H1 (cell line): ENCODE results near the gene RGMB. TPM values are rescaled to one million over a fixed set of nuclear protein-coding genes. Genes with fewer than 3 reads are reported as not detected.

ENCODE experiments used
- CTCF ChIA-PET: fragments of 300-600 bp; sonication (Branson Sonifier 250); formaldehyde crosslinking; loops from one replicate; lab custom pipeline; 2021; ENCODE audit not compliant: partially characterized antibody; lab: Charles Lee
- POLR2A ChIA-PET: fragments of 300-600 bp; sonication (Branson Sonifier 250); formaldehyde crosslinking; loops from one replicate; lab custom pipeline; 2021; ENCODE audit warnings: inconsistent platforms; ENCODE audit not compliant: partially characterized antibody; lab: Charles Lee
- DNase-seq, 2 experiments: peaks; one replicate each; pipeline versions ENCODE4 v3.0.0 to v3.0.0-alpha.2; 2010 to 2022; ENCODE audit warnings: low spot score in 2 of 2, low read depth in 1 of 2, mixed read lengths in 1 of 2
- FAIRE-seq: peaks from 2 replicates; lab custom pipeline; 2011; peaks lifted over from hg19 to GRCh38; lab: Jason Lieb, UNC
- H2AFZ ChIP-seq: 2 replicates; pipeline ENCODE4 v1.8.1; 2012; ENCODE audit warnings: low read length, inconsistent platforms
- H2AK5ac ChIP-seq: 2 replicates; pipeline ENCODE4 v1.6.1; 2013; ENCODE audit warnings: low read depth, low read length
- H2BK120ac ChIP-seq: replicated peaks from 2 replicates; pipeline ENCODE3; 2013; ENCODE audit warnings: low read depth, low read length, inconsistent platforms
- H2BK12ac ChIP-seq: 2 replicates; pipeline ENCODE4 v1.6.1; 2013; ENCODE audit warnings: low read depth, low read length
- H2BK15ac ChIP-seq: 2 replicates; pipeline ENCODE4 v1.6.1; 2013; ENCODE audit warnings: low read length
- H2BK20ac ChIP-seq: 2 replicates; pipeline ENCODE4 v1.6.1; 2013; ENCODE audit warnings: low read length
- H2BK5ac ChIP-seq: 2 replicates; pipeline ENCODE4 v1.6.1; 2013; ENCODE audit warnings: low read depth, low read length
- H3K14ac ChIP-seq: 2 replicates; pipeline ENCODE4 v1.6.1; 2013; ENCODE audit warnings: inconsistent platforms; ENCODE audit not compliant: insufficient read length
- H3K18ac ChIP-seq: 2 replicates; pipeline ENCODE4 v1.6.1; 2013; ENCODE audit warnings: low read length; ENCODE audit errors: extremely low read depth
- H3K23ac ChIP-seq: 2 replicates; pipeline ENCODE4 v1.6.1; 2013; ENCODE audit warnings: inconsistent platforms; ENCODE audit not compliant: insufficient read length
- H3K23me2 ChIP-seq: 2 replicates; pipeline ENCODE4 v1.6.1; 2013; ENCODE audit warnings: low read depth, low read length
- H3K27ac ChIP-seq: 2 replicates; pipeline ENCODE4 v1.6.1; 2011; ENCODE audit warnings: low read depth, low read length, inconsistent platforms
- H3K27me3 ChIP-seq, 4 experiments: replicated peaks in 1 of 4; 1 replicate in 1 of 4; 2 replicates in 3 of 4; pipeline versions ENCODE4 v1.6.1 to v1.8.1; 2011 to 2013; ENCODE audit warnings: low read length in 3 of 4, mild to moderate bottlenecking in 3 of 4, inconsistent platforms in 2 of 4, mixed read lengths in 2 of 4, moderate library complexity in 1 of 4; ENCODE audit not compliant: control insufficient read depth in 3 of 4, insufficient read depth in 3 of 4; ENCODE audit errors: extremely low read depth in 1 of 4
- H3K36me3 ChIP-seq, 4 experiments: 2 replicates each; pipeline versions ENCODE4 v1.6.1 to v1.8.1; 2011 to 2013; ENCODE audit warnings: mild to moderate bottlenecking in 4 of 4, low read length in 3 of 4, moderate library complexity in 2 of 4, control low read depth in 1 of 4, inconsistent platforms in 1 of 4; ENCODE audit not compliant: insufficient read depth in 4 of 4, control insufficient read depth in 2 of 4
- H3K4ac ChIP-seq: replicated peaks from 2 replicates; pipeline ENCODE3; 2013; ENCODE audit warnings: low read length, low read depth, mixed read lengths, inconsistent platforms; ENCODE audit not compliant: insufficient read length
- H3K4me1 ChIP-seq, 4 experiments: replicated peaks in 1 of 4; 1 replicate in 1 of 4; 2 replicates in 3 of 4; pipeline versions ENCODE4 v1.6.1 to v1.8.1; 2011 to 2013; ENCODE audit warnings: low read length in 3 of 4, inconsistent platforms in 2 of 4, mixed read lengths in 1 of 4; ENCODE audit not compliant: insufficient read depth in 4 of 4, control insufficient read depth in 3 of 4
- H3K4me2 ChIP-seq, 2 experiments: 2 replicates each; pipeline versions ENCODE4 v1.6.1 to v1.8.1; 2011 to 2013; ENCODE audit warnings: low read depth in 2 of 2, low read length in 2 of 2, control low read depth in 1 of 2, inconsistent platforms in 1 of 2, mild to moderate bottlenecking in 1 of 2; ENCODE audit not compliant: insufficient read depth in 1 of 2
- H3K4me3 ChIP-seq, 4 experiments: fragments of 200-600, 300-600 bp in 1 of 4; sonication (generic), shearing (Covaris generic), sonication (Bioruptor Twin) in 1 of 4; 2 replicates each; pipeline versions ENCODE4 v1.5.1 to v1.8.1; 2011 to 2016; ENCODE audit warnings: low read length in 4 of 4, low read depth in 3 of 4, control low read depth in 2 of 4, inconsistent platforms in 2 of 4, mild to moderate bottlenecking in 2 of 4, mixed read lengths in 1 of 4, moderate library complexity in 1 of 4; ENCODE audit not compliant: insufficient read depth in 2 of 4; ENCODE audit errors: extremely low read depth in 1 of 4
- H3K56ac ChIP-seq: replicated peaks from 2 replicates; pipeline ENCODE3; 2013; ENCODE audit warnings: low read depth, mild to moderate bottlenecking, mixed read lengths, low read length, inconsistent platforms; ENCODE audit not compliant: insufficient read length
- H3K79me1 ChIP-seq: 2 replicates; pipeline ENCODE4 v1.6.1; 2013; ENCODE audit warnings: low read depth, low read length, control low read depth
- H3K79me2 ChIP-seq, 2 experiments: 2 replicates each; pipeline versions ENCODE4 v1.6.1 to v1.8.1; 2012 to 2013; ENCODE audit warnings: low read length in 2 of 2, mild to moderate bottlenecking in 2 of 2, inconsistent platforms in 1 of 2; ENCODE audit not compliant: insufficient read depth in 2 of 2, control insufficient read depth in 1 of 2
- H3K9ac ChIP-seq, 4 experiments: replicated peaks in 1 of 4; 1 replicate in 1 of 4; 2 replicates in 3 of 4; pipeline versions ENCODE4 v1.6.1 to v1.8.1; 2011 to 2013; ENCODE audit warnings: low read depth in 3 of 4, low read length in 3 of 4, control low read depth in 2 of 4, mild to moderate bottlenecking in 2 of 4, moderate library complexity in 2 of 4, inconsistent platforms in 1 of 4; ENCODE audit errors: extremely low read depth in 1 of 4
- H3K9me3 ChIP-seq, 2 experiments: 2 replicates each; pipeline versions ENCODE4 v1.6.1 to v1.8.1; 2012 to 2013; ENCODE audit warnings: mild to moderate bottlenecking in 2 of 2, moderate library complexity in 2 of 2, control low read depth in 1 of 2, inconsistent platforms in 1 of 2, low read depth in 1 of 2, low read length in 1 of 2, mixed read lengths in 1 of 2; ENCODE audit not compliant: insufficient read depth in 2 of 2
- H4K20me1 ChIP-seq, 2 experiments: replicated peaks in 1 of 2; 2 replicates each; pipeline versions ENCODE3 to v1.8.1; 2011 to 2013; ENCODE audit warnings: inconsistent platforms in 2 of 2, low read length in 2 of 2, mild to moderate bottlenecking in 1 of 2; ENCODE audit not compliant: insufficient read depth in 2 of 2, control insufficient read depth in 1 of 2
- H4K5ac ChIP-seq: 2 replicates; pipeline ENCODE4 v1.6.1; 2013; ENCODE audit warnings: low read length, low read depth, mixed read lengths, inconsistent platforms; ENCODE audit not compliant: insufficient read length
- H4K8ac ChIP-seq: 2 replicates; pipeline ENCODE4 v1.8.0; 2013; ENCODE audit warnings: mild to moderate bottlenecking, moderate library complexity, low read length, inconsistent platforms; ENCODE audit not compliant: insufficient read depth; ENCODE audit errors: extremely low read depth
- H4K91ac ChIP-seq: replicated peaks from 2 replicates; pipeline ENCODE3; 2013; ENCODE audit warnings: low read length, mixed read lengths, inconsistent platforms; ENCODE audit not compliant: insufficient read length
- CREB1 ChIP-seq: IDR thresholded peaks from 2 replicates; pipeline ENCODE4 v1.6.1; 2012; ENCODE audit warnings: inconsistent platforms
- GTF2F1 ChIP-seq: IDR thresholded peaks from 2 replicates; pipeline ENCODE4 v1.6.1; 2012; ENCODE audit warnings: low read depth, low read length, improper control_type of control experiment, borderline replicate concordance
- KDM4A ChIP-seq: IDR thresholded peaks from one replicate; pipeline ENCODE4 v1.7.1; 2012; ENCODE audit warnings: low read depth, mild to moderate bottlenecking, moderate library complexity, low read length, inconsistent platforms; ENCODE audit not compliant: severe bottlenecking
- POU5F1 ChIP-seq: IDR thresholded peaks from 2 replicates; pipeline ENCODE4 v1.6.1; 2011; ENCODE audit warnings: low read depth, mild to moderate bottlenecking, low read length, moderate library complexity
- RBBP5 ChIP-seq: IDR thresholded peaks from 2 replicates; pipeline ENCODE4 v1.7.1; 2012; ENCODE audit warnings: low read depth, mild to moderate bottlenecking, inconsistent platforms, low read length, moderate library complexity, borderline replicate concordance
- WGBS, 2 experiments: shearing (Covaris generic) in 1 of 2; methylation state at CpG; one replicate each; pipeline versions ENCODE4 v1.1.6 to v1.1.7; 2013 to 2015; ENCODE audit warnings: low lambda C conversion rate in 2 of 2, mixed read lengths in 2 of 2, inconsistent platforms in 1 of 2, low coverage in 1 of 2, missing lambda C conversion rate in 1 of 2; ENCODE audit not compliant: insufficient replicate concordance in 2 of 2, insufficient coverage in 1 of 2, insufficient read length in 1 of 2; ENCODE audit errors: extremely low coverage in 1 of 2, missing lambda C conversion rate in 1 of 2; 5-methylcytosine and 5-hydroxymethylcytosine counted together
- polyA plus RNA-seq, 7 experiments: library from polyadenylated mRNA; depleted of rRNA in 3 of 7; stranded (reverse) in 5 of 7; unstranded in 2 of 7; fragments of >200 nt in 5 of 7; fragments of 200-250 nt in 2 of 7; gene quantifications; 1 replicate in 5 of 7; 2 replicates in 1 of 7; 4 replicates in 1 of 7; pipeline versions ENCODE4 v1.2.1 to v1.2.3, GENCODE V29; 2011 to 2013; ENCODE audit warnings: missing spikeins in 2 of 7, mixed read lengths in 2 of 7
- total RNA-seq: library from RNA; stranded (reverse); fragmentation: NEBNext Ultra II Directional; extraction: Animal tissue kit (Norgen Biotek cat#: 25700); gene quantifications from 2 replicates; pipeline ENCODE4 v1.2.1, GENCODE V29; 2021

The RGMB gene
- total and polyA plus RNA-seq, 2 of the 8 experiments (the other 6 are each of a cell fraction or from before 2014, with no cell fraction given): 11.7 to 27.0 TPM

GRCh38 chr5:98816582-98817222 is 43.2 kb downstream of the RGMB start:
- no peak overlapping the region for H3K4ac ChIP-seq
- no peak overlapping the region for H4K91ac ChIP-seq
- no peak overlapping the region for H2BK20ac ChIP-seq
- no peak overlapping the region for H3K14ac ChIP-seq
- H3K27me3 ChIP-seq: no peaks in the 10 kb centered on the region
- TF ChIP-seq RBBP5 (no peak), CREB1 (no peak), POU5F1 (no peak), KDM4A (no peak), GTF2F1 (no peak)
- no peaks in the 10 kb centered on the region for H3K36me3 ChIP-seq
- H3K18ac ChIP-seq: no peak overlapping the region
- H3K9ac ChIP-seq: no peak overlapping the region
- no peak overlapping the region for H3K23ac ChIP-seq
- H2BK120ac ChIP-seq: no peak overlapping the region
- CTCF ChIA-PET: interaction anchor here (0.6 to 1.8 kb wide), 3 partner anchors 20 to 46 kb away, joined by 3 to 4 read pairs (median 4); no protein-coding TSS in a partner anchor
- WGBS, 2 experiments: 95% methylated on average over 6 of the region's 6 CpGs; no CpG with 5 or more reads in 1 of the 2 experiments
- POLR2A ChIA-PET: no interaction called here
- no peak overlapping the region for H2BK5ac ChIP-seq
- no peaks in the 10 kb centered on the region for H3K4me1 ChIP-seq
- H3K4me3 ChIP-seq: no peak overlapping the region
- no peak overlapping the region for H3K56ac ChIP-seq
- no peak overlapping the region for H4K5ac ChIP-seq
- no peaks in the 10 kb centered on the region for H4K20me1 ChIP-seq
- H3K9me3 ChIP-seq: no peaks in the 10 kb centered on the region; a peak in 1 of 4 replicates
- no peak overlapping the region for H3K27ac ChIP-seq
- no peak overlapping the region for H4K8ac ChIP-seq
- DNase-seq (no peak), FAIRE-seq (no peak)
- H3K23me2 ChIP-seq: no peaks in the 10 kb centered on the region; the same call in 1 of the 2 replicates
- no peak overlapping the region for H2BK12ac ChIP-seq
- H2BK15ac ChIP-seq: 0 out of 2 replicates have a peak overlapping the region, but pooled peaks have one; percentile 29
- no peak overlapping the region for H2AFZ ChIP-seq
- no peak overlapping the region for H2AK5ac ChIP-seq
- H3K79me2 ChIP-seq: no peaks in the 10 kb centered on the region
- no peaks in the 10 kb centered on the region for H3K79me1 ChIP-seq
- H3K4me2 ChIP-seq: no peak overlapping the region
